ENCODE data around the gene DAAM1. TPM values are rescaled to one million over a fixed set of nuclear protein-coding genes. Genes with fewer than 3 reads are reported as not detected.

DAAM1 gene
- total RNA-seq, 1 experiment from 2014 or later = 13.3 TPM

GRCh38 chr14:59333668-59334067 is 145.2 kb downstream of the DAAM1 start:
- POLR2A ChIA-PET = no interaction called here
- Histone ChIP-seq H3K4me1 (ENCODE audit: control insufficient read depth, insufficient read depth, low read length) (no peaks in the 10 kb centered on the region), H3K9me3 (ENCODE audit: control insufficient read depth, insufficient read depth, low read depth, low read length) (no peaks in the 10 kb centered on the region), H3K4me3 (ENCODE audit: low read depth in 2 of 2, low read length in 2 of 2) (no peak overlapping the region), H3K36me3 (ENCODE audit: control insufficient read depth, insufficient read depth, low read length) (no peaks in the 10 kb centered on the region), H3K27ac (ENCODE audit: low read length) (no peak overlapping the region), H3K27me3 (ENCODE audit: control insufficient read depth, insufficient read depth, low read length) (no peaks in the 10 kb centered on the region)
- ATAC-seq (no peak), DNase-seq (ENCODE audit: low read depth, low spot score) (no peak)
- TF ChIP-seq TCF7L2 (IDR thresholded peaks at IDR 0.05; ENCODE audit: low read depth, low read length) = no peak
- TF ChIP-seq CTCF (IDR thresholded peaks at IDR 0.05) = no peak
- no peak for TF ChIP-seq SIN3A (IDR thresholded peaks at IDR 0.05; ENCODE audit: borderline replicate concordance, insufficient read depth, low read depth, low read length)
- no peak for TF ChIP-seq POLR2AphosphoS5 (IDR thresholded peaks at IDR 0.05; ENCODE audit: low read depth, low read length)
- TF ChIP-seq REST (IDR thresholded peaks at IDR 0.05; ENCODE audit: insufficient read depth in 1 of 2, low read depth in 2 of 2, low read length in 1 of 2) = no peak
- CTCF ChIA-PET = no interaction called here
- in situ Hi-C loops (cut with HindIII; ENCODE audit: low pct_unique_long_range_greater_than_20kb, low sequenced_read_pairs) (no loop called here), intact Hi-C loops (cut with micrococcal nuclease; ENCODE audit: unreplicated experiment) (no loop called here)
- no TSS peak for BruUV-seq (replicated peaks)

- in situ Hi-C loops (cut with HindIII; ENCODE audit: low pct_unique_long_range_greater_than_20kb, low sequenced_read_pairs) = no loop called here
- H3K4me1 ChIP-seq (ENCODE audit: control insufficient read depth, insufficient read depth, low read length) = no peaks in the 10 kb centered on the region
Measured at GRCh38 chr14:59334253-59334652, 145.8 kb downstream of the DAAM1 start.

More at GRCh38 chr14:59334253-59334652, 145.8 kb downstream of the DAAM1 start:
- no peaks in the 10 kb centered on the region for H3K27me3 ChIP-seq (ENCODE audit: control insufficient read depth, insufficient read depth, low read length)
- no peaks in the 10 kb centered on the region for H3K9me3 ChIP-seq (ENCODE audit: control insufficient read depth, insufficient read depth, low read depth, low read length)
- BruUV-seq (replicated peaks) = no TSS peak
- H3K4me3 ChIP-seq (ENCODE audit: low read depth in 2 of 2, low read length in 2 of 2) = no peak overlapping the region
- ATAC-seq (no peak), DNase-seq (ENCODE audit: low read depth, low spot score) (no peak)
- POLR2A ChIA-PET = no interaction called here
- CTCF ChIA-PET = no interaction called here
- no peaks in the 10 kb centered on the region for H3K36me3 ChIP-seq (ENCODE audit: control insufficient read depth, insufficient read depth, low read length)
- H3K27ac ChIP-seq (ENCODE audit: low read length) = no peak overlapping the region
- intact Hi-C loops (cut with micrococcal nuclease; ENCODE audit: unreplicated experiment) = no loop called here
- no peak for TF ChIP-seq TCF7L2 (IDR thresholded peaks at IDR 0.05; ENCODE audit: low read depth, low read length)
- no peak for TF ChIP-seq POLR2AphosphoS5 (IDR thresholded peaks at IDR 0.05; ENCODE audit: low read depth, low read length)
- TF ChIP-seq REST (IDR thresholded peaks at IDR 0.05; ENCODE audit: insufficient read depth in 1 of 2, low read depth in 2 of 2, low read length in 1 of 2) = no peak
- TF ChIP-seq SIN3A (IDR thresholded peaks at IDR 0.05; ENCODE audit: borderline replicate concordance, insufficient read depth, low read depth, low read length) = no peak
- TF ChIP-seq CTCF (IDR thresholded peaks at IDR 0.05) = no peak

Data from Panc1 (cell line).